ENCODE measurements around the gene LRRC8E.
"Not testable (repeated sequence)": the region's sequence is repeated elsewhere in the genome, so short reads cannot be mapped to it uniquely, and the experiment has no call there.

Gene LRRC8E

GRCh38 chr19:7855426-7856108 lies 32.7 kb upstream of the LRRC8E start:
- DNase-seq = no peak

- no peak for DNase-seq
These were observed 32.2 kb upstream of the LRRC8E start for GRCh38 chr19:7856109-7856591.

GRCh38 chr19:7856679-7857663 lies 31.3 kb upstream of the LRRC8E start:
- DNase-seq = no peak

GRCh38 chr19:7857727-7858108 lies 30.6 kb upstream of the LRRC8E start:
- DNase-seq = no peak

- DNase-seq = no peak
These were observed 30.1 kb upstream of the LRRC8E start for GRCh38 chr19:7858109-7858770.

GRCh38 chr19:7859087-7859486 lies 29.2 kb upstream of the LRRC8E start:
- DNase-seq = not testable (repeated sequence)

- no peak for DNase-seq
These were observed 28.2 kb upstream of the LRRC8E start for GRCh38 chr19:7859831-7860713.

- no peak for DNase-seq
These were observed 27.3 kb upstream of the LRRC8E start for GRCh38 chr19:7860714-7861618.

GRCh38 chr19:7861619-7862412 lies 26.5 kb upstream of the LRRC8E start:
- no peak for DNase-seq

- peak; percentile 73 for DNase-seq
These were observed 25.8 kb upstream of the LRRC8E start for GRCh38 chr19:7862413-7862951.

GRCh38 chr19:7863157-7863970 lies 24.9 kb upstream of the LRRC8E start:
- DNase-seq = no peak

- no peak for DNase-seq
These were observed 24.2 kb upstream of the LRRC8E start for GRCh38 chr19:7863971-7864689.

GRCh38 chr19:7864690-7865074 lies 23.6 kb upstream of the LRRC8E start:
- no peak for DNase-seq

- DNase-seq = no peak
These were observed 22.9 kb upstream of the LRRC8E start for GRCh38 chr19:7865262-7865911.

GRCh38 chr19:7866399-7867091 lies 21.8 kb upstream of the LRRC8E start:
- no peak for DNase-seq

- no peak for DNase-seq
These were observed 21.0 kb upstream of the LRRC8E start for GRCh38 chr19:7867092-7867844.

- DNase-seq = no peak
These were observed 20.0 kb upstream of the LRRC8E start for GRCh38 chr19:7868326-7868670.

Data from stimulated activated CD4-positive, alpha-beta T cell treated with anti-CD3 and anti-CD28 coated beads, Interleukin-1b, Interleukin-23, amount 100 ng/mL, for 48 hours (primary cell).